Body of pancreas (tissue), 4 donors: Measurements from ENCODE around the gene ZCCHC7.

ENCODE experiments used
- POLR2A ChIP-seq, 3 donors: fragments of 450-650 bp; IDR thresholded peaks; one replicate each; pipeline ENCODE4 v1.6.1; 2016; ENCODE audit warnings: antibody characterized with exemption in 3 of 3, mild to moderate bottlenecking in 2 of 3
- TF ChIP-seq, protein P1 (sequence below), 7 experiments: fragments of 450-650 bp in 4 of 7; fragments of 200-600 bp in 3 of 7; sonication (generic) in 3 of 7; IDR thresholded peaks; one replicate each; pipeline ENCODE4 v1.5.1; 2016 to 2019; ENCODE audit warnings: antibody characterized with exemption in 7 of 7

DNA sequence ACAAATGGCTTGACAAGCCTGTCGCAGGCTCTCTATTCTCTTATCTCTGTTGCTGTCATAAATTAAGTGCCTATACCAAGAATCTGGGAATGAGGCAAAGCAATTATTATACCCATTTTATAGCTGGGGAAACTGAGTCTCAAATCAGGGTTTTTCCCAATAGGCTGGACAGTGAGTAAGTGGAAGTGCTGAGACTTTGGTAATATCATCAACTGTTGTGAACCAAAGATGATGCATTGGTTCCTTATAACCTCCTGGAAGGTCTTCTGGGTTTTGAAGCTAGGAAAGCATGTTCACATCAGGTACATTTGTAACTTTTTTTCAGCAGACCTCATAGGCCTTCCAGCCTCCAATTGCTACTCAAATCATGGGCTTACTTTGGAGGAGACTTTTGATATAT, 25.6 kb upstream of the ZCCHC7 start:
- TF ChIP-seq, protein P1, sequence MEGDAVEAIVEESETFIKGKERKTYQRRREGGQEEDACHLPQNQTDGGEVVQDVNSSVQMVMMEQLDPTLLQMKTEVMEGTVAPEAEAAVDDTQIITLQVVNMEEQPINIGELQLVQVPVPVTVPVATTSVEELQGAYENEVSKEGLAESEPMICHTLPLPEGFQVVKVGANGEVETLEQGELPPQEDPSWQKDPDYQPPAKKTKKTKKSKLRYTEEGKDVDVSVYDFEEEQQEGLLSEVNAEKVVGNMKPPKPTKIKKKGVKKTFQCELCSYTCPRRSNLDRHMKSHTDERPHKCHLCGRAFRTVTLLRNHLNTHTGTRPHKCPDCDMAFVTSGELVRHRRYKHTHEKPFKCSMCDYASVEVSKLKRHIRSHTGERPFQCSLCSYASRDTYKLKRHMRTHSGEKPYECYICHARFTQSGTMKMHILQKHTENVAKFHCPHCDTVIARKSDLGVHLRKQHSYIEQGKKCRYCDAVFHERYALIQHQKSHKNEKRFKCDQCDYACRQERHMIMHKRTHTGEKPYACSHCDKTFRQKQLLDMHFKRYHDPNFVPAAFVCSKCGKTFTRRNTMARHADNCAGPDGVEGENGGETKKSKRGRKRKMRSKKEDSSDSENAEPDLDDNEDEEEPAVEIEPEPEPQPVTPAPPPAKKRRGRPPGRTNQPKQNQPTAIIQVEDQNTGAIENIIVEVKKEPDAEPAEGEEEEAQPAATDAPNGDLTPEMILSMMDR (IDR thresholded peaks at IDR 0.05): no peak
- no peak for TF ChIP-seq POLR2A (IDR thresholded peaks at IDR 0.05)
